IMR-90 (cell line): Measurements from ENCODE around the gene PARD3. TPM values are rescaled to one million over a fixed set of nuclear protein-coding genes. Genes with fewer than 3 reads are reported as not detected.

ENCODE experiments used
- ATAC-seq: fragments of 200-7000 bp; cut with Tn5 transposase; 2 replicates; pipeline ENCODE4 v1.9.1; 2020; ENCODE audit warnings: low read depth, mild to moderate bottlenecking, moderate library complexity
- BruUV-seq: library from RNA; stranded (reverse); fragments of 400-500 nt; replicated peaks from 2 replicates; lab custom pipeline; 2021; lab: Mats Ljungman, UMichigan
- CTCF ChIA-PET: fragments of 300-600 bp; formaldehyde crosslinking; extraction: SDS; loops from one replicate; lab custom pipeline; 2021; ENCODE audit warnings: antibody characterized with exemption; lab: Yijun Ruan, JAX
- POLR2A ChIA-PET: fragments of 300-600 bp; sonication (Branson Sonifier 250); formaldehyde crosslinking; loops from one replicate; lab custom pipeline; 2022; ENCODE audit warnings: antibody characterized with exemption; ENCODE audit not compliant: unreplicated experiment; lab: Charles Lee
- DNase-seq: peaks from one replicate; pipeline ENCODE4 v3.0.0; 2013
- H2AFZ ChIP-seq: replicated peaks from 2 replicates; pipeline ENCODE3; 2013; ENCODE audit warnings: low read length, mild to moderate bottlenecking; ENCODE audit not compliant: poor library complexity
- H2AK5ac ChIP-seq: 2 replicates; pipeline ENCODE4 v1.6.1; 2013; ENCODE audit warnings: low read depth, low read length, inconsistent platforms
- H2AK9ac ChIP-seq: replicated peaks from 2 replicates; pipeline ENCODE3; 2013; ENCODE audit warnings: mild to moderate bottlenecking, low read depth, low read length, moderate library complexity; ENCODE audit not compliant: poor library complexity
- H2BK120ac ChIP-seq: 2 replicates; pipeline ENCODE4 v1.6.1; 2013; ENCODE audit warnings: low read depth, low read length, inconsistent platforms
- H2BK15ac ChIP-seq: 3 replicates; pipeline ENCODE4 v1.6.1; 2013; ENCODE audit warnings: low read depth, low read length, inconsistent platforms
- H2BK20ac ChIP-seq: 2 replicates; pipeline ENCODE4 v1.6.1; 2013; ENCODE audit warnings: low read depth, mild to moderate bottlenecking, inconsistent platforms, low read length, moderate library complexity
- H2BK5ac ChIP-seq: 2 replicates; pipeline ENCODE4 v1.6.1; 2013; ENCODE audit warnings: mild to moderate bottlenecking, low read depth, low read length, inconsistent platforms; ENCODE audit not compliant: poor library complexity, severe bottlenecking
- H3K14ac ChIP-seq: replicated peaks from 2 replicates; pipeline ENCODE4 v1.6.1; 2013; ENCODE audit warnings: low read depth, low read length, inconsistent platforms
- H3K18ac ChIP-seq: 2 replicates; pipeline ENCODE4 v1.6.1; 2013; ENCODE audit warnings: low read depth, low read length, control low read depth
- H3K23ac ChIP-seq: 2 replicates; pipeline ENCODE4 v1.6.1; 2013; ENCODE audit warnings: low read depth, low read length, inconsistent platforms
- H3K27ac ChIP-seq: 2 replicates; pipeline ENCODE4 v1.5.1; 2013; ENCODE audit warnings: mild to moderate bottlenecking, control low read depth, low read length; ENCODE audit not compliant: insufficient read depth
- H3K27me3 ChIP-seq: 2 replicates; pipeline ENCODE4 v1.6.1; 2013; ENCODE audit warnings: low read length; ENCODE audit not compliant: control insufficient read depth, insufficient read depth
- H3K36me3 ChIP-seq: 2 replicates; pipeline ENCODE4 v1.6.1; 2013; ENCODE audit warnings: low read length, mixed read lengths; ENCODE audit not compliant: control insufficient read depth, insufficient read depth
- H3K4ac ChIP-seq: 2 replicates; pipeline ENCODE4 v1.6.1; 2013; ENCODE audit warnings: low read depth, low read length, inconsistent platforms
- H3K4me1 ChIP-seq: 2 replicates; pipeline ENCODE4 v1.6.1; 2013; ENCODE audit warnings: low read length, mixed read lengths; ENCODE audit not compliant: control insufficient read depth, insufficient read depth
- H3K4me2 ChIP-seq: 2 replicates; pipeline ENCODE4 v1.6.1; 2013; ENCODE audit warnings: low read depth, mild to moderate bottlenecking, control low read depth, low read length, moderate library complexity
- H3K4me3 ChIP-seq: 2 replicates; pipeline ENCODE4 v1.5.1; 2013; ENCODE audit warnings: low read depth, mild to moderate bottlenecking, control low read depth, low read length, moderate library complexity; ENCODE audit not compliant: insufficient read depth
- H3K56ac ChIP-seq: 2 replicates; pipeline ENCODE4 v1.6.1; 2013; ENCODE audit warnings: low read length, inconsistent platforms; ENCODE audit not compliant: insufficient read depth; ENCODE audit errors: extremely low read depth
- H3K79me1 ChIP-seq, 2 experiments: 2 replicates each; pipeline ENCODE4 v1.6.1; 2013; ENCODE audit warnings: low read length in 2 of 2, inconsistent platforms in 1 of 2, low read depth in 1 of 2
- H3K9ac ChIP-seq: 2 replicates; pipeline ENCODE4 v1.6.1; 2013; ENCODE audit warnings: low read depth, low read length, control low read depth
- H3K9me1 ChIP-seq: 2 replicates; pipeline ENCODE4 v1.6.1; 2013; ENCODE audit warnings: low read length, inconsistent platforms; ENCODE audit not compliant: insufficient read depth
- H3K9me3 ChIP-seq: 2 replicates; pipeline ENCODE4 v1.6.1; 2013; ENCODE audit warnings: low read length; ENCODE audit not compliant: control insufficient read depth, insufficient read depth
- H4K20me1 ChIP-seq: 2 replicates; pipeline ENCODE4 v1.6.1; 2013; ENCODE audit warnings: low read length, inconsistent platforms; ENCODE audit not compliant: insufficient read depth
- H4K5ac ChIP-seq: 2 replicates; pipeline ENCODE4 v1.6.1; 2013; ENCODE audit warnings: mild to moderate bottlenecking, low read depth, low read length, control low read depth
- H4K8ac ChIP-seq, 2 experiments: 2 replicates each; pipeline ENCODE4 v1.6.1; 2013; ENCODE audit warnings: low read depth in 2 of 2, low read length in 2 of 2, control low read depth in 1 of 2, inconsistent platforms in 1 of 2
- H4K91ac ChIP-seq: 2 replicates; pipeline ENCODE4 v1.6.1; 2013; ENCODE audit warnings: low read depth, low read length, inconsistent platforms; ENCODE audit not compliant: insufficient read depth
- BHLHE40 ChIP-seq: fragments of 150-350 bp; IDR thresholded peaks from 2 replicates; pipeline ENCODE4 v1.6.1; 2016; ENCODE audit warnings: mild to moderate bottlenecking, low read depth, low read length
- CEBPB ChIP-seq: IDR thresholded peaks from 2 replicates; pipeline ENCODE4 v1.6.1; 2012; ENCODE audit warnings: low read depth, low read length, improper control_type of control experiment
- CHD1 ChIP-seq: IDR thresholded peaks from 2 replicates; pipeline ENCODE4 v1.6.1; 2012; ENCODE audit warnings: low read depth, low read length, improper control_type of control experiment
- FOS ChIP-seq: fragments of 150-350 bp; IDR thresholded peaks from 2 replicates; pipeline ENCODE4 v1.6.1; 2016; ENCODE audit warnings: low read depth, low read length
- MAZ ChIP-seq: IDR thresholded peaks from 2 replicates; pipeline ENCODE4 v1.6.1; 2012; ENCODE audit warnings: low read depth, mild to moderate bottlenecking, low read length, improper control_type of control experiment, moderate library complexity, borderline replicate concordance
- MXI1 ChIP-seq: IDR thresholded peaks from 2 replicates; pipeline ENCODE4 v1.6.1; 2012; ENCODE audit warnings: low read depth, mild to moderate bottlenecking, low read length, moderate library complexity, borderline replicate concordance
- NFE2L2 ChIP-seq: fragments of 150-350 bp; IDR thresholded peaks from 2 replicates; pipeline ENCODE4 v1.6.1; 2016; ENCODE audit warnings: low read depth, mild to moderate bottlenecking, low read length
- POLR2A ChIP-seq: IDR thresholded peaks from 2 replicates; pipeline ENCODE4 v1.6.1; 2012; ENCODE audit warnings: mild to moderate bottlenecking, low read depth, low read length
- RAD21 ChIP-seq: IDR thresholded peaks from 2 replicates; pipeline ENCODE4 v1.6.1; 2012; ENCODE audit warnings: low read length, improper control_type of control experiment
- RCOR1 ChIP-seq: IDR thresholded peaks from 2 replicates; pipeline ENCODE4 v1.6.1; 2012; ENCODE audit warnings: mild to moderate bottlenecking, low read length, improper control_type of control experiment; ENCODE audit not compliant: insufficient replicate concordance
- RFX5 ChIP-seq: IDR thresholded peaks from 2 replicates; pipeline ENCODE4 v1.8.0; 2012; ENCODE audit warnings: low read depth, mild to moderate bottlenecking, low read length, moderate library complexity
- SMC3 ChIP-seq: fragments of 150-350 bp; IDR thresholded peaks from 2 replicates; pipeline ENCODE4 v1.6.1; 2016; ENCODE audit warnings: low read depth, mild to moderate bottlenecking, antibody characterized with exemption, low read length, moderate library complexity
- USF2 ChIP-seq: fragments of 150-350 bp; IDR thresholded peaks from 2 replicates; pipeline ENCODE4 v1.6.1; 2017; ENCODE audit warnings: mild to moderate bottlenecking, antibody characterized with exemption, low read length, low read depth
- WGBS, 2 experiments: methylation state at CpG; one replicate each; pipeline versions ENCODE4 v1.1.5 to v1.1.7; 2013; ENCODE audit warnings: missing lambda C conversion rate in 2 of 2; ENCODE audit not compliant: insufficient read length in 1 of 2; ENCODE audit errors: extremely low coverage in 2 of 2; 5-methylcytosine and 5-hydroxymethylcytosine counted together
- dilution Hi-C: fragments of 300-500 bp; cut with HindIII; formaldehyde crosslinking; loops from one replicate; pipeline ENCODE4 v1.14.3; 2018; ENCODE audit warnings: low sequenced_read_pairs; ENCODE audit not compliant: unreplicated experiment
- in situ Hi-C: fragments of 300-500 bp; cut with MboI; formaldehyde crosslinking; loops from 3 replicates; pipeline ENCODE4 v1.14.3; 2019; ENCODE audit warnings: low sequenced_read_pairs, inconsistent platforms, mixed read lengths
- intact Hi-C: fragments of 100-400 bp; cut with micrococcal nuclease; formaldehyde crosslinking; loops from 2 replicates; pipeline ENCODE4 v1.10.0; 2022
- polyA plus RNA-seq, 3 experiments: library from polyadenylated mRNA; depleted of rRNA; stranded (reverse); fragments of >200 nt; gene quantifications; 2 replicates each; pipeline ENCODE4 v1.2.3, GENCODE V29; 2012; ENCODE audit warnings: low replicate concordance in 1 of 3
- total RNA-seq: library from RNA; depleted of rRNA; stranded (reverse); fragments of >200 nt; gene quantifications from 2 replicates; pipeline ENCODE4 v1.2.3, GENCODE V29; 2012
- TF ChIP-seq, protein P1 (sequence below): fragments of 150-350 bp; IDR thresholded peaks from 2 replicates; pipeline ENCODE4 v1.6.1; 2016; ENCODE audit warnings: low read depth, mild to moderate bottlenecking, low read length, moderate library complexity, borderline replicate concordance
- TF ChIP-seq, protein P2 (sequence below): conservative IDR thresholded peaks from 2 replicates; pipeline ENCODE4 v1.5.1; 2012; ENCODE audit warnings: mild to moderate bottlenecking, low read depth, low read length, improper control_type of control experiment

The PARD3 gene
- total and polyA plus RNA-seq, 2 of the 4 experiments (the other 2 are of a cell fraction), result 14.6 to 37.5 TPM

DNA sequence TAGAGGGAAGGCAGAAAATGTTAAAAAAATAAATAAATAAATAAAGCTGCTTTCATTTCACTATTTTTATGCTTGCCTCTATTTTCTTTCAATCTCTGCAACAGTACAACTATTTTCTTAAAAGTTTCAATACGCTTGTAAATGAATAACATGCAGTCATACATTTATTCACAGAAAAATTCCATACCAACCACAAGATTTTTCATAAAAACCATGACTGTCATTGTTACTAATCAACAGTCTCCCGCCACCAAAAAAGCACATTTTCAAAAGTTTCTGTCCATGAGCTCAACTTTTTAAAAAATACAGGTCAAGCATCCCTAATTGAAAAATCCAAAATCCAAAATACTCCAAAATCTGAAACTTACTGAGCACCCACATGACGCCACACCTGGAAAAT lies 5.3 kb downstream of the PARD3 start:
- Histone ChIP-seq H3K36me3 (no peaks in the 10 kb centered on the region), H4K91ac (no peak overlapping the region), H2AK9ac (no peak overlapping the region), H3K18ac (no peak overlapping the region), H3K4me3 (no peak overlapping the region), H2BK5ac (no peak overlapping the region), H3K14ac (no peak overlapping the region), H3K9ac (no peak overlapping the region), H3K4ac (no peak overlapping the region), H2BK20ac (no peak overlapping the region), H2BK15ac (no peak overlapping the region), H3K9me1 (peaks cover 13% of the 10 kb centered on the region), H3K4me2 (peak overlapping the region; percentile 96), H3K27ac (no peak overlapping the region), H3K27me3 (no peaks in the 10 kb centered on the region), H4K20me1 (peaks cover 60% of the 10 kb centered on the region), H3K4me1 (peaks cover 12% of the 10 kb centered on the region), H3K9me3 (no peaks in the 10 kb centered on the region), H4K8ac (no peak overlapping the region), H2BK120ac (no peak overlapping the region), H3K23ac (no peak overlapping the region), H3K79me1 (peaks cover 60 to 79% of the 10 kb centered on the region in 2 experiments), H2AFZ (no peak overlapping the region), H2AK5ac (no peak overlapping the region), H4K5ac (no peak overlapping the region), H3K56ac (no peak overlapping the region)
- BruUV-seq, result no TSS peak
- ATAC-seq (no peak), DNase-seq (peak; percentile 21)
- TF ChIP-seq USF2 (no peak), CEBPB (no peak), SMC3 (no peak), RAD21 (no peak), MXI1 (no peak), NFE2L2 (no peak), POLR2A (no peak), CHD1 (no peak), MAZ (no peak), RFX5 (no peak), BHLHE40 (no peak), FOS (no peak), RCOR1 (no peak)
- TF ChIP-seq, protein P1, sequence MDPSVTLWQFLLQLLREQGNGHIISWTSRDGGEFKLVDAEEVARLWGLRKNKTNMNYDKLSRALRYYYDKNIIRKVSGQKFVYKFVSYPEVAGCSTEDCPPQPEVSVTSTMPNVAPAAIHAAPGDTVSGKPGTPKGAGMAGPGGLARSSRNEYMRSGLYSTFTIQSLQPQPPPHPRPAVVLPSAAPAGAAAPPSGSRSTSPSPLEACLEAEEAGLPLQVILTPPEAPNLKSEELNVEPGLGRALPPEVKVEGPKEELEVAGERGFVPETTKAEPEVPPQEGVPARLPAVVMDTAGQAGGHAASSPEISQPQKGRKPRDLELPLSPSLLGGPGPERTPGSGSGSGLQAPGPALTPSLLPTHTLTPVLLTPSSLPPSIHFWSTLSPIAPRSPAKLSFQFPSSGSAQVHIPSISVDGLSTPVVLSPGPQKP, result no peak
- TF ChIP-seq, protein P2, sequence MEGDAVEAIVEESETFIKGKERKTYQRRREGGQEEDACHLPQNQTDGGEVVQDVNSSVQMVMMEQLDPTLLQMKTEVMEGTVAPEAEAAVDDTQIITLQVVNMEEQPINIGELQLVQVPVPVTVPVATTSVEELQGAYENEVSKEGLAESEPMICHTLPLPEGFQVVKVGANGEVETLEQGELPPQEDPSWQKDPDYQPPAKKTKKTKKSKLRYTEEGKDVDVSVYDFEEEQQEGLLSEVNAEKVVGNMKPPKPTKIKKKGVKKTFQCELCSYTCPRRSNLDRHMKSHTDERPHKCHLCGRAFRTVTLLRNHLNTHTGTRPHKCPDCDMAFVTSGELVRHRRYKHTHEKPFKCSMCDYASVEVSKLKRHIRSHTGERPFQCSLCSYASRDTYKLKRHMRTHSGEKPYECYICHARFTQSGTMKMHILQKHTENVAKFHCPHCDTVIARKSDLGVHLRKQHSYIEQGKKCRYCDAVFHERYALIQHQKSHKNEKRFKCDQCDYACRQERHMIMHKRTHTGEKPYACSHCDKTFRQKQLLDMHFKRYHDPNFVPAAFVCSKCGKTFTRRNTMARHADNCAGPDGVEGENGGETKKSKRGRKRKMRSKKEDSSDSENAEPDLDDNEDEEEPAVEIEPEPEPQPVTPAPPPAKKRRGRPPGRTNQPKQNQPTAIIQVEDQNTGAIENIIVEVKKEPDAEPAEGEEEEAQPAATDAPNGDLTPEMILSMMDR, result no peak
- intact Hi-C loops, result loop anchor here (5.0 to 10.0 kb wide), 2 partner anchors 87 to 215 kb away; no protein-coding TSS in a partner anchor
- dilution Hi-C loops, result no loop called here
- POLR2A ChIA-PET, result no interaction called here
- CTCF ChIA-PET, result interaction anchor here (1.2 kb wide), 1 partner anchor 85 kb away, joined by 4 read pairs; no protein-coding TSS in a partner anchor
- WGBS, 2 experiments, result 65% methylated on average over 2 of the region's 3 CpGs; no CpG with 5 or more reads in 1 of the 2 experiments
- in situ Hi-C loops, result no loop called here
